Esophagus (tissue), 2 donors: ENCODE results near the gene ERN2. TPM values are rescaled to one million over a fixed set of nuclear protein-coding genes. Genes with fewer than 3 reads are reported as not detected.
"Not testable (repeated sequence)": the region's sequence is repeated elsewhere in the genome, so short reads cannot be mapped to it uniquely, and the experiment has no call there.

ENCODE experiments used
- H3K27ac ChIP-seq, 2 donors: one replicate each; pipeline ENCODE4 v1.5.1; 2013; ENCODE audit warnings: low read depth in 2 of 2, mild to moderate bottlenecking in 2 of 2, inconsistent platforms in 1 of 2, low read length in 1 of 2, moderate library complexity in 1 of 2
- H3K27me3 ChIP-seq, 2 donors: one replicate each; pipeline ENCODE4 v1.6.1; 2013; ENCODE audit warnings: low read length in 2 of 2, control low read depth in 1 of 2, mild to moderate bottlenecking in 1 of 2; ENCODE audit not compliant: insufficient read depth in 2 of 2, control insufficient read depth in 1 of 2
- H3K36me3 ChIP-seq, 2 donors: one replicate each; pipeline ENCODE4 v1.6.1; 2013; ENCODE audit warnings: low read length in 1 of 2; ENCODE audit not compliant: control insufficient read depth in 2 of 2, insufficient read depth in 2 of 2
- H3K4me1 ChIP-seq, 2 donors: one replicate each; pipeline ENCODE4 v1.6.1; 2013; ENCODE audit warnings: low read length in 1 of 2; ENCODE audit not compliant: control insufficient read depth in 2 of 2, insufficient read depth in 2 of 2
- H3K4me3 ChIP-seq, 2 donors: one replicate each; pipeline ENCODE4 v1.5.1; 2013; ENCODE audit warnings: low read length in 2 of 2, mild to moderate bottlenecking in 2 of 2, low read depth in 1 of 2, moderate library complexity in 1 of 2
- H3K9me3 ChIP-seq, 2 donors: one replicate each; pipeline ENCODE4 v1.6.1; 2013; ENCODE audit warnings: mild to moderate bottlenecking in 2 of 2, low read depth in 1 of 2, low read length in 1 of 2, moderate library complexity in 1 of 2; ENCODE audit not compliant: control insufficient read depth in 2 of 2, insufficient read depth in 1 of 2
- WGBS, 2 donors: extraction: QIAGEN DNeasy Blood & Tissue Kit; methylation state at CpG; one replicate each; pipeline ENCODE4 v1.1.7; 2013; 5-methylcytosine and 5-hydroxymethylcytosine counted together
- polyA plus RNA-seq, 2 donors: library from polyadenylated mRNA; stranded (reverse); fragments of 200-250 nt; gene quantifications; one replicate each; pipeline ENCODE4 v1.2.3, GENCODE V29; 2013
- donor health status: healthy with polysubstance abuse.
- donor health status: Bipolar disorder and iron deficiency.

ERN2 gene
- under 1 TPM; 0.20 to 0.40 TPM for polyA plus RNA-seq

DNA sequence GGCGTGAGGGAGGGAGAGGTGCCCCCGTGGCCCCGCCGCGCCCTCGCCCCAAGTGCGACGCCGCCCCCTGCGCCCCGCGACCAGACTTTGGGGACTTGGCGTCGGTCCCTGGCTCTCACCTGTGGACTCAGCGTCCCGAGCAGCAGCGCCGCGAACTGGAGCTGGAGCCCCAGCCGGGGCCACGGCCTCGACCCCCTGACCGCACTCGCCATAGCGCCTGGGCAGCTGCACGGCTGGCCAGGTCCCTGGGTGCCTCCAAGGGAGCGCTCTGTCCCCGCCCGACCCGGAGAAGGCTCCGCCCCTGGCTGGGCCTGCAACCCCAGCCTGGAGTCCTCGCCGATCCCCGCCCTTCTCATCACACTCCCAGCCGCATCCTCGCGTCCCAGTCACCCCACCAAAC lies at the start of gene ERN2:
TSS of gene ERN2 (minus strand) at position 247 of the 400 bp plus-strand sequence. CDS start at position 212, 35 bp downstream.
- no peak within 1 kb of the TSS for H3K4me3 ChIP-seq
- peaks cover 0 to 5% of the 10 kb centered on the region in 2 donors for H3K4me1 ChIP-seq
- no peak within 1 kb of the TSS for H3K27ac ChIP-seq
- peaks cover 6 to 10% of the 10 kb centered on the region in 2 donors for H3K9me3 ChIP-seq
- H3K27me3 ChIP-seq: no peaks in the 10 kb centered on the region
- 3 to 6% methylated on average over 25 to 37 of the region's 37 CpGs for WGBS, 2 donors
- no peaks in the 10 kb centered on the region for H3K36me3 ChIP-seq

DNA sequence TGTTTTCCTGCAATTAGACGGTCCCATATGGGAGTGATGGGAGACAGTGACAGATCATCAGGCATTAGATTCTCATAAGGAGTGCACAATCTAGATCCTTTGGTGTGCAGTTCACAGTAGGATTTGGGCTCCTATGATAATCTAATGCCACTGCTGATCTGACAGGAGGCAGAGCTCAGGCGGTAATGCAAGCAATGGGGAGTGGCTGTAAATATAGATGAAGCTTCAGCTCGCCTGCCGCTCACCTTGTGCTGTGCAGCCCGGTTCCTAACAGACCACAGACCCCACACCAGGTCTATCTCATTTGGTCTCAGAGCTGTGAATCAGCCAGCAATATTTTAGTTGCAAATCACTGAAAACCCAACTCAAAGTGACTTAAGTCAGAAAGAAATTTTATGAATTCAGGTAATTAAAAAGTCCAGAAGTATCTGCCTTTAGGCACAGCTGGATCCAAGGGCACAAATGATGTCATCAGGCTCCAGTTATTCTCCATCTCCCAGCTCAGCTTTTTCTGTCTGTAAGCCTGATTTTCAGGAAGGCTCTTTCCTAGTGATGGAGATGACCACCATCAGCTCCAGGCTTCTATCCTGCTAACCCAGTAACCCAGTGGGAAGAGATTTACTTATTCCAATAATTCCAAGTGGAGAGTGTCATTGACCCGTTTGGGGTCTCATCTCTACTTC lies 45.1 kb upstream of the ERN2 start:
- WGBS, 2 donors: 79 to 82% methylated on average over 6 of the region's 6 CpGs
- H3K4me1 ChIP-seq: peaks cover 5 to 8% of the 10 kb centered on the region in 2 donors
- no peaks in the 10 kb centered on the region for H3K36me3 ChIP-seq
- no peak overlapping the region for H3K27ac ChIP-seq
- no peak overlapping the region for H3K4me3 ChIP-seq
- H3K27me3 ChIP-seq: peaks cover 6 to 9% of the 10 kb centered on the region in 2 donors
- H3K9me3 ChIP-seq: peaks cover 0 to 5% of the 10 kb centered on the region in 2 donors

DNA sequence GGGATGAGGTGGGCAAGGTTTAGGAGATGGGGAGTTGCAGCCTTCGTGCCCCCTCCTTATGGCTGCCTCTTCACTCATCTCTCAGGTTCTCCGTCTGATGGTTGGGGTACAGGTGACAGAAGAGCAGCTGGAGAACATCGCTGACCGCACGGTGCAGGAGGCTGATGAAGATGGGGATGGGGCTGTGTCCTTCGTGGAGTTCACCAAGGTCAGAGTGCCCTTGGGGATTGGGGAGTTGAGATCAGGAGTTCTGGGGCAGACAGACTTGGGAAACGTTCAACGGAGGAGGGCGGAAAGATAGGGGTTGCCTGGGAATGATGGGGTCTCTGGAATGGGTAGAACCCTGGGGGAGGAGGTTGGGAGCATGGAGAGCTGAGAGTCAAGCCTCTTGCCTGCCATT lies 44.1 kb upstream of the ERN2 start:
- 82 to 89% methylated on average over 9 of the region's 9 CpGs for WGBS, 2 donors
- Histone ChIP-seq H3K27me3 (peaks cover 6 to 9% of the 10 kb centered on the region in 2 donors), H3K9me3 (peaks cover 0 to 5% of the 10 kb centered on the region in 2 donors), H3K4me3 (no peak overlapping the region), H3K4me1 (peaks cover 5 to 8% of the 10 kb centered on the region in 2 donors), H3K36me3 (no peaks in the 10 kb centered on the region), H3K27ac (no peak overlapping the region)

DNA sequence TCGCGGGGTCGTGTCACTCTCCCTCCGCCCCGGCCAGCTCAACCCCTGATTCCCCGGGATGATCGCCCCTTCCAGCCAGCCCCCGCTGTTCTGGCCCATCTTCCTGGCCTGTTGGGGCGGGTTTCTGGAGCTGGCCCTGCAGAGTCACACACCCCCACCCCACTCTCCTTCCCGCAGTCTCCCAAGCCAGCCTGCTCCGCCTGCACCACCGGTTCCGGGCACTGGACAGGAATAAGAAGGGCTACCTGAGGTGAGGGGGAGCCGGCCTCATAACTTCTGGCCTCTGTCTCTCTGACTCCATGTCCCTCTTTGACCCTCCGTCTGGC lies 42.4 kb upstream of the ERN2 start:
- Histone ChIP-seq H3K27ac (no peak overlapping the region), H3K4me3 (no peak overlapping the region), H3K27me3 (peaks cover 6 to 8% of the 10 kb centered on the region in 2 donors)

DNA sequence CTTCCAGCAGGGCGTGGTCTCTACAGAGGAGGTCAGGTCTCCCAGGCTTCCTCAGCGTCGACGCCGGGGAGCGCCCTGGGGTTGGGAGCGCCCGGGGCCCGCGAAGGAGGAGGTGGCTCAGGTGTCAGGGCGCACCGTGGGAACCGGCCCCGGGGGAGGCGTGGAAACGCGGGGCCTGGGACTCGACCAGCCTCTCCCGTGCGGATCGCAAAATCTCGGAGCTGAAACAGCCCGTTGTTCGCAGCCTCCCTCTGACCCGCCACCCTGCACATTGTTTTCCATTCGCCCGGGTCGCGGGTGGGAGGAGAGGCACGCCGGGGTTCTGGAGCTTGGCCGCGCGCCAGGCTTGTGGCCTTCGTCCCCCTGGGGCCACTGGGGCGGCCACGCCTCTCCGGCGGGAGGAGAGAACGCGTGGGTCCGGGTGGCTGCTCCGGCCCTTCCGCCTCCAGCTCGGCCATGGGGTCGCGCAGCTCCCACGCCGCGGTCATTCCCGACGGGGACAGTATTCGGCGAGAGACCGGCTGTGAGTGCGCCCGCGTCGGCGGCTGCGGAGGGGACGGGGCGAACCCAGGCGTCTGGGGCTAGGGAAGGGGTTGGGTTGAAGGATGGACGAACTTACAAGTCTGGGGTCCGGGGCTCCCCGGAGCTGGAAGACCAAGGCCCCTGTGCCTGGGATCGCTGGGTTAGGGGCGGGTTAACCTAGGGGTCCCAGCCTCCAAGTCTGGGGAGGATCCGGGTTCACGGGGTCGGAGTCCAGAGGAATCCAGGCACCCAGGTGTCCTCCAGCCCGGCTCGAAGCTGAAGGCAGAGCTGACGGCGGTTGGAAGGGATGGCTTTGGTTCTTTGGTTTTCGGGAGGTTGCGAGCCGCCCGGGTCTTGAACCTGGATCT lies 41.8 kb upstream of the ERN2 start, which contains the start of gene CHP2:
TSS of gene CHP2 (plus strand) at position 433 of the 890 bp plus-strand sequence. CDS start at position 457, 24 bp downstream.
- 4 to 5% methylated on average over 71 to 80 of the region's 80 CpGs for WGBS, 2 donors
- Histone ChIP-seq H3K36me3 (no peaks in the 10 kb centered on the region), H3K27me3 (peaks cover 6% of the 10 kb centered on the region in 2 donors), H3K9me3 (peaks cover 0 to 5% of the 10 kb centered on the region in 2 donors), H3K4me1 (peaks cover 5 to 8% of the 10 kb centered on the region in 2 donors), H3K27ac (no peak within 1 kb of the TSS), H3K4me3 (peak within 1 kb of the TSS; percentile 10 to 35)

More for the DNA sequence above, 42.4 kb upstream of the ERN2 start:
- Histone ChIP-seq H3K9me3 (peaks cover 0 to 5% of the 10 kb centered on the region in 2 donors), H3K4me1 (peaks cover 5 to 8% of the 10 kb centered on the region in 2 donors), H3K36me3 (no peaks in the 10 kb centered on the region)
- 30 to 34% methylated on average over 14 to 15 of the region's 15 CpGs for WGBS, 2 donors

DNA sequence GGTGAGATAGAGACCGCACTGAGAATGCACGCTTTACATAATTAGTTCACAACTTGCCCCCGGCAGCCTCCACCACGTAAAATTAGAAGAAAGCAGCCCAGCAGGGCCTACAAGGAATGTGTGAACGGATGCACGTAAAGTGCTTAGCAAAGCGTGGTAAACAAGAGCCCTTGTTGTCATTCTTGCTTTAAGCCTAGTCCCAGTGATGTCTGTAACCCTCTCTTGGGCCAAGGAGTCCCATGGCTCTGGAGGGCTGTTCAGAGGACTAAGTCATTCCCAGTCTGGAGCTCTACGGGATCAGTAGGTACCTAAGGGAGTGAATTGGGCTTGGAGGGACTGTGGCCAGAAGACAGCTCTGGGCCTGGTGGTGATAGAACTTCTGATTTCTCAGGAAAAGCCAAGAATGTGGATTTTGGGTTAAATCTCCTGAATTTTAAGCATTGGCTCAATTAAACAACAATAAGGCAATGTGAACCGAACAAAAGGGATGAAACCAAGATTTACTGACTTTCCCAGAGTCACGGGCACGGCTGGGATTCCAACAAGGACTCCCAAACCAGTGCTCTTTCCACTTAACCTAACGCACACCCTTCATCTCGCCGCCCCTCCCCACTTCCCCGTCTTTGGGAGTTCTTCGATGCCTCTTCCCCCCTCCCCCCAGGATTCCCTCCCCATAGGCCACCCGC lies 41.0 kb upstream of the ERN2 start:
- Histone ChIP-seq H3K4me1 (peaks cover 5 to 8% of the 10 kb centered on the region in 2 donors), H3K27me3 (peaks cover 6% of the 10 kb centered on the region in 2 donors), H3K27ac (no peak overlapping the region), H3K4me3 (peak overlapping the region in 1 of 2 donors; percentile 35), H3K9me3 (peaks cover 0 to 5% of the 10 kb centered on the region in 2 donors), H3K36me3 (no peaks in the 10 kb centered on the region)
- 40 to 42% methylated on average over 17 of the region's 17 CpGs for WGBS, 2 donors

DNA sequence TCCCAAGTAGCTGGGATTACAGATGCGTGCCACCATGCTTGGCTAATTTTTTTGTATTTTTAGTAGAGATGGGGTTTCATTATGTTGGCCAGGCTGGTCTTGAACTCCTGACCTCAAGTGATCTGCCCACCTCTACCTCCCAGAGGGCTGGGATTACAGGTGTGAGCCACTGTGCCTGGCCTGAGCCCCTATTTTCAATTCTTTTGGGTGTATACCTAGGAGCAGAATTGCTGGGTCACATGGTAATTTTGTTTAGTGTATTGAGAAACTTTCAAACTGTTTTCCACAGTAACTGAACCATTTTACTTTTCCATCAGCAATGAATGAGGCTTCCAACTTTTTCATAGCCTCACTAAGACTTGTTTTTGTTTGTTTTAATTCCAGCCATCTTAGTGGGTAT lies 38.0 kb upstream of the ERN2 start:
- not testable (repeated sequence) for H3K4me3 ChIP-seq, H3K36me3 ChIP-seq, H3K27me3 ChIP-seq, H3K27ac ChIP-seq, H3K9me3 ChIP-seq, H3K4me1 ChIP-seq
- 72 to 84% methylated on average over 1 of the region's 1 CpG for WGBS, 2 donors

DNA sequence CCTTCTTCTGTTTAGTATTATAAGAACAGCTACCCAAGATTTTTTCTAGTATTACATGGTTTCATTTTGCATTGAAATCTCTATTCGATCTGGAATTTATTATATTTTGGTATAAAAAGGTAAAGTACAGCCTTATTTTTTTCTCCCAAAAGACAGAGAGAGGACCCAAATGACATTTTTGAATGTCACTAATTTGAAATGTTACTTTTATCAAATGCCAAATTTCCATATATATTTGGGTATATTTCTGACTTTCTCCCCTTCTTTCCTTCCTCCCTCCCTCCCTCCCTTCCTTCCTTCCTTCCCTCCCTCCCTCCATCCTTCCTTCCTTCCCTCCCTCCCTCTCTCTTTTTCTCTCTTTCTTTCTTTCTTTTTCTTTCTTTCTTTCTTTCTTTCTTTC lies 35.6 kb upstream of the ERN2 start:
- Histone ChIP-seq H3K4me3 (no peak overlapping the region), H3K36me3 (no peaks in the 10 kb centered on the region), H3K4me1 (no peaks in the 10 kb centered on the region), H3K27me3 (no peaks in the 10 kb centered on the region), H3K9me3 (no peaks in the 10 kb centered on the region), H3K27ac (no peak overlapping the region)
- 71% methylated on average over 1 of the region's 1 CpG for WGBS, 2 donors

DNA sequence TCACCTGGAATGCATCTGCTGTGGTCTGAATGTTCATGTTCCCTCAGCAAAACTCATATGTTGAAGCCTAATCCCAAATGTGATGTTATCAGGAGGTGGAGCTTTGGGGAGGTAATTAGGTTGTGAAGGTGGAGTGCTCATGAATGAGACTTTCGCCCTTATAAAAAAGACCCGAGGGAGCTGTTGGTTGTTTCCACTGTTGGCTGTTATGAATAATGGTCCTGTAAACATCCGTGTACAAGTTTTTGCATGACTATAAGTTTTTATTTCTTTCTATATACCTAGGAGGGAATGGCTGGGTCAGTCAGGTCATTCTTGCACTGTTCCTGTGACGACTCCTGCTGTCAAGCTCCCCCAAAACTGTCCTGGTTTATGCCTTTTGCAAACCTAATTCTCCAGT lies 32.2 kb upstream of the ERN2 start:
- no peaks in the 10 kb centered on the region for H3K9me3 ChIP-seq
- no peak overlapping the region for H3K27ac ChIP-seq
- no peaks in the 10 kb centered on the region for H3K27me3 ChIP-seq
- no peaks in the 10 kb centered on the region for H3K36me3 ChIP-seq
- no peaks in the 10 kb centered on the region for H3K4me1 ChIP-seq
- H3K4me3 ChIP-seq: no peak overlapping the region
- 73 to 76% methylated on average over 4 of the region's 4 CpGs for WGBS, 2 donors
